Activated CD4-positive, alpha-beta T cell treated with anti-CD3 and anti-CD28 coated beads for 36 hours (primary cell): ENCODE results near the gene ID3. TPM values are rescaled to one million over a fixed set of nuclear protein-coding genes. Genes with fewer than 3 reads are reported as not detected.

ENCODE experiments used
- ATAC-seq: fragments of 200-7000 bp; cut with Tn5 transposase; one replicate; pipeline ENCODE4 v1.10.0; 2021; ENCODE audit warnings: mild to moderate bottlenecking, moderate library complexity
- CTCF ChIA-PET: fragments of 350-600 bp; sonication (Branson Sonifier 250); formaldehyde crosslinking; loops from one replicate; lab custom pipeline; 2021; ENCODE audit warnings: antibody characterized with exemption; lab: Charles Lee
- POLR2A ChIA-PET: fragments of 350-600 bp; sonication (Branson Sonifier 250); formaldehyde crosslinking; loops from one replicate; lab custom pipeline; 2021; ENCODE audit warnings: antibody characterized with exemption, inconsistent platforms; lab: Charles Lee
- DNase-seq: peaks from one replicate; pipeline ENCODE4 v3.0.0-alpha.2; 2020
- H3K27ac Mint-ChIP-seq: one replicate; pipeline ENCODE4 v1.8.0; 2021; ENCODE audit warnings: mixed read lengths
- H3K27me3 Mint-ChIP-seq: one replicate; pipeline ENCODE4 v1.8.0; 2021; ENCODE audit warnings: mixed read lengths
- H3K36me3 Mint-ChIP-seq: one replicate; pipeline ENCODE4 v1.8.0; 2021; ENCODE audit warnings: low read depth, mixed read lengths
- H3K4me1 Mint-ChIP-seq: one replicate; pipeline ENCODE4 v1.8.0; 2021; ENCODE audit warnings: mixed read lengths
- H3K4me3 Mint-ChIP-seq: one replicate; pipeline ENCODE4 v1.8.0; 2021; ENCODE audit warnings: mild to moderate bottlenecking, moderate library complexity, mixed read lengths
- H3K9me3 Mint-ChIP-seq: one replicate; pipeline ENCODE4 v1.8.0; 2021; ENCODE audit warnings: low read depth, mixed read lengths
- intact Hi-C, 2 experiments: fragments of 100-400 bp; cut with DNase I in 1 of 2; cut with micrococcal nuclease in 1 of 2; formaldehyde crosslinking; loops; one replicate each; pipeline versions ENCODE4 v1.14.2 to v1.15.1; 2022 to 2024; cut with DNase I, micrococcal nuclease
- total RNA-seq, 2 experiments: library from RNA; stranded (reverse); gene quantifications; one replicate each; pipeline ENCODE4 v1.2.3, GENCODE V29; 2021

Gene ID3
- total RNA-seq, 2 experiments from 2014 or later = 42.6 to 43.9 TPM

DNA sequence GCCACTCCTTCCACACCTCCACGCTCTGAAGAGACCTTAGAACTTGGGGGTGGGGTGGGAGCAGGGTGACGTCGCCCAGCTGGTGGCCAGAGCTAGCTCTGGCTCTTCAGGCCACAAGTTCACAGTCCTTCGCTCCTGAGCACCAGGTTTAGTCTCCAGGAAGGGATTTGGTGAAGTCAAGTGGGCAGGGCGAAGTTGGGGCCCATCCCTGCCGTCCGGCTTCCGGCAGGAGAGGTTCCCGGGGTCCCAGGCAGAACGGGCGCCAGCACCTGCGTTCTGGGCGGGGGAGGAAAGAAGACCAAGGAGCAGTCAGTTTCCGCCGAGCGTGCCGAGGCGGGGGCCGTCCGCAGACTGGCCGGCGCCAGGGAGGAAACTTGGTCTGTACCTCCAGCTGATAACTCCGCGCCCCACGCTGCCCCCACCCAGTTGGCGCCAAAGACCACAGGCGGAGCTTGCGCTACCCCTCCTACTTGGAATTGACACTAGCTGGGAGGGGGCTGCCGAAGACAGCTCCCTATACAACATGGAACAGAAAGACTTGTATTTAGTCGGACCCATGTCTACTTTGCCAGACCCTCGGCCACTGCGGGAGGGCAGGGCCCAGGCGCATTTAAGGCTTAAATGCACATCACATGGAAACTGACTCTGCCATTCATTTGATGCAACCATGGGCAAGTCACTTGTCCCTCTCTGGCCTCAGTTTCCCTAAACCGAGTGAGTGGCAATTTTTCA is 995 bp downstream of the ID3 start:
- H3K27me3 Mint-ChIP-seq = peaks cover 5% of the 10 kb centered on the region
- POLR2A ChIA-PET = interaction anchor here (0.6 to 1.4 kb wide), 3 partner anchors 63 to 1519 kb away, joined by 3 to 8 read pairs (median 5); no protein-coding TSS in a partner anchor
- DNase-seq = peak; percentile 71
- H3K4me1 Mint-ChIP-seq = peaks cover 63% of the 10 kb centered on the region
- H3K4me3 Mint-ChIP-seq = peak overlapping the region; percentile 94
- peak; percentile 4 for ATAC-seq
- CTCF ChIA-PET = interaction anchor here (0.6 to 21.5 kb wide), 20 partner anchors 10 to 241 kb away, joined by 3 to 678 read pairs (median 4); no protein-coding TSS in a partner anchor
- intact Hi-C loops = loop anchor here (2.0 to 5.0 kb wide), 4 partner anchors 32 to 399 kb away; partner anchors contain the start of genes ELOA (in 1 of the 2) and PNRC2 (in 1 of the 2)
- H3K27ac Mint-ChIP-seq = peak overlapping the region; percentile 79
- H3K36me3 Mint-ChIP-seq = peaks cover 23% of the 10 kb centered on the region
- no peaks in the 10 kb centered on the region for H3K9me3 Mint-ChIP-seq

DNA sequence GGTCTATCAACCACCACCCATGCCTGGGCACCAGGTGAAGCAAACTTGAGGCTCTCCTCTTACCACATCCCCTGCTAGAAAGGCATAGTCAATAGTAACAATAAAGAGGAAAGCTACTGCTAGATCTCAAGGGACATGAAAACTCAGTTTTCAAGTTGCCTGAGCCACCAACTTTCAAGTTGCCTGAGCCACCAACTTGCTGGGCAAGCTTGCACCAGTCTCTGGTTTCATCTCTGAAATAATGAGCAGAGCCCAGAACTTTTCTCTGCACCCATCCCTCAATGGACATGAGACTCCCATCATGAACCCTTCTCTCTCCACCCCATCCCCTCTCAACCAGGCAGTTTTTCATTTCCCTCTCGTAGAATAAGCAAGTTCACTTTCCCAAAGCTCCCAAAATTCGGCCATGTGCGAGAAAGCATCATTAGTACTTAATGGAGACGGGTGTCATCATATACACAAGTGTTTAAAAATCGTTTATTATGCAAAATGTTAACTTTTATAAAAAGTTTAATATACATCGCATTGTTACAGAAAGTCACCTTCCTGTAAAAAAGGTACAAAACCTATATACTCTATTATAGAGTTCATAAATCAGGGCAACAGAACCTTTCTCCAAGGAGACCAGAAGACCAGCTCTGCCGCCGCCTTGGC is 1.7 kb downstream of the ID3 start:
- peaks cover 56% of the 10 kb centered on the region for H3K4me1 Mint-ChIP-seq
- ChIA-PET CTCF (interaction anchor here (0.7 to 21.5 kb wide), 10 partner anchors 9 to 122 kb away, joined by 3 to 678 read pairs (median 4); no protein-coding TSS in a partner anchor), POLR2A (interaction anchor here (0.7 kb wide), 1 partner anchor 56 kb away, joined by 3 read pairs; no protein-coding TSS in a partner anchor)
- peaks cover 23% of the 10 kb centered on the region for H3K36me3 Mint-ChIP-seq
- no peaks in the 10 kb centered on the region for H3K9me3 Mint-ChIP-seq
- ATAC-seq = no peak
- peak; percentile 33 for DNase-seq
- intact Hi-C loops = loop anchor here (2.0 to 5.0 kb wide), 4 partner anchors 33 to 400 kb away; partner anchors contain the start of genes ELOA (in 1 of the 2) and PNRC2 (in 1 of the 2)
- peaks cover 5% of the 10 kb centered on the region for H3K27me3 Mint-ChIP-seq
- H3K4me3 Mint-ChIP-seq = peak overlapping the region; percentile 94
- H3K27ac Mint-ChIP-seq = peak overlapping the region; percentile 79

DNA sequence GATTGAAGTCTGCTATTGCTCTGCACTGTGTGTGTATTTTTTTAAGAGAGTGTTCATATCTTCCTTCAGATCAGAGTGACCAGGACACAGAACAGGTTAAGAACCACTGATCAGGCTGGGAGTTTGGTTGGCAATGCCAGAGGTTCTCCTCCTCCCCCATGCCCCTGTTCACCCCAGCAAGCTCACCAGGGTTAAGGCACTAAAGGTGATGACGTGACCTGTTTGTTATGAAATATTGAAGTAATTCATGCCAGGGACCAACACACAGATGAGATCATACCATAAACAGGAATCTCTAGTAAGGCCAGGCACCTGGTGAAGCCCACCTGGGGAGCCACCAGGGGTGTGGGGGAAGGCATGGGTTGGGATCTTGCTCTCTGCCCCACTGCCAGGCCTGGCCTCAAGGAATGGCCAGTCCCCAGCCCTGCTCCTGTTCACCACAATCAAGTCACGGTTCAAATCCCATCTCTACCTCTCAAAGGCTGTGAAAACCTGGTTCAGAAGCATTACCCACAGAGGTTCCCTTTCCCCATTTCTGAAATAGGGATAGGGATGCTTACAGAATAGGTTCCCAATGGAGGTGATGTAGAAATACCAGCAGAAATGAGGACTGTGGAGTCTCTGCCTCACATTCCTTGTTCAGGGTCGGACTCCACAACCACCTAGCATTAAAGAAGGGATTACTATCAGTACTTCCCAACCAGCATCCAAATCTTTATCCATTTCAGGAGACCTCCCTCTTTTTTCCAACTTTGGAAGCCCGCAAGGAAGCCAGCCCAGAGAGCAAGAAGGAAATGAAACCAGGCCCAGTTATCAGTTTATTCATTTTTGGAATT is 2.4 kb downstream of the ID3 start:
- intact Hi-C loops = loop anchor here in 1 of 2 experiments (5.0 kb wide), 2 partner anchors 35 to 400 kb away; partner anchors contain the start of gene PNRC2
- H3K27me3 Mint-ChIP-seq = peaks cover 5% of the 10 kb centered on the region
- ATAC-seq = no peak
- DNase-seq = peak; percentile 23
- ChIA-PET CTCF (interaction anchor here (1.0 to 21.5 kb wide), 10 partner anchors 9 to 78 kb away, joined by 3 to 678 read pairs (median 6); no protein-coding TSS in a partner anchor), POLR2A (interaction anchor here (0.6 to 0.9 kb wide), 3 partner anchors 57 to 78 kb away, joined by 3 to 4 read pairs (median 3); no protein-coding TSS in a partner anchor)
- H3K4me3 Mint-ChIP-seq = peak overlapping the region; percentile 94
- H3K27ac Mint-ChIP-seq = peak overlapping the region; percentile 79
- H3K36me3 Mint-ChIP-seq = peaks cover 23% of the 10 kb centered on the region
- H3K9me3 Mint-ChIP-seq = no peaks in the 10 kb centered on the region
- peaks cover 57% of the 10 kb centered on the region for H3K4me1 Mint-ChIP-seq

DNA sequence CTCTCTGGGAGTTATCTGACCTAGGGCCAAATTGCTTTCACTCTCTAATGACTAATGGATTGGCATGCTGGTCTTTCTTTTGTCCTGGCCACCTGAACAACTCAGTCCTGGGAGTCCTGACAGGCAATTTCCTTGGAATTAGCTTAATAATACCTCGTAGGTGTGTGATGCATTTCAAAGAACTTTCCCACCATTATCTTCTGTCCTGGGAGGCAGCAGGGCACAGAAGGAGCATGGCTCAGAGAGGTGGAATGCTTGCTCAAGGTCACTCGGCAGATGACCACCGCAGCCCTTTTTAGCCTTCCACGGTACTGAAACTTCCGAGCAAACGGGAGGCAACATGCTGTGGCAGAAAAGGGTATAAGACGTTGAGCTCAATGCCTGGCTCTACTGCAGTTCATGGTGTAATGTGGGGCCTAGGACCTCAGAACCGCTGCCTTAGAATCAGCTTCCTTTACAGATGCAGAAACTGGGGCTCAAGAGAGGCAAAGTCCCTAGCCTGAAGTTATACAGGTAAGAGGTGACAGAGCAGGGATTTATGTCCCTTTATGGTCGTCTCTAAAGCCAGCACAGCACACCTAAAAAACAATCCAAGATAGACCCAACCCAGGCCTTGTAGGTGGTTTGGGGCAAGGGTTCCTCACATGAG is 3.2 kb downstream of the ID3 start:
- ChIA-PET POLR2A (interaction anchor here (0.6 to 0.9 kb wide), 2 partner anchors 68 to 79 kb away, joined by 3 to 4 read pairs; no protein-coding TSS in a partner anchor), CTCF (interaction anchor here (0.6 to 21.5 kb wide), 18 partner anchors 8 to 807 kb away, joined by 3 to 678 read pairs (median 5); no protein-coding TSS in a partner anchor)
- Mint-ChIP-seq H3K27me3 (peaks cover 3% of the 10 kb centered on the region), H3K36me3 (peaks cover 23% of the 10 kb centered on the region), H3K9me3 (no peaks in the 10 kb centered on the region), H3K27ac (peak overlapping the region; percentile 83), H3K4me1 (peaks cover 57% of the 10 kb centered on the region), H3K4me3 (peak overlapping the region; percentile 94)
- DNase-seq (no peak), ATAC-seq (no peak)
- intact Hi-C loops = loop anchor here (1.0 to 5.0 kb wide), 6 partner anchors 21 to 401 kb away; partner anchors contain the start of gene PNRC2 (in 1 of the 2)

DNA sequence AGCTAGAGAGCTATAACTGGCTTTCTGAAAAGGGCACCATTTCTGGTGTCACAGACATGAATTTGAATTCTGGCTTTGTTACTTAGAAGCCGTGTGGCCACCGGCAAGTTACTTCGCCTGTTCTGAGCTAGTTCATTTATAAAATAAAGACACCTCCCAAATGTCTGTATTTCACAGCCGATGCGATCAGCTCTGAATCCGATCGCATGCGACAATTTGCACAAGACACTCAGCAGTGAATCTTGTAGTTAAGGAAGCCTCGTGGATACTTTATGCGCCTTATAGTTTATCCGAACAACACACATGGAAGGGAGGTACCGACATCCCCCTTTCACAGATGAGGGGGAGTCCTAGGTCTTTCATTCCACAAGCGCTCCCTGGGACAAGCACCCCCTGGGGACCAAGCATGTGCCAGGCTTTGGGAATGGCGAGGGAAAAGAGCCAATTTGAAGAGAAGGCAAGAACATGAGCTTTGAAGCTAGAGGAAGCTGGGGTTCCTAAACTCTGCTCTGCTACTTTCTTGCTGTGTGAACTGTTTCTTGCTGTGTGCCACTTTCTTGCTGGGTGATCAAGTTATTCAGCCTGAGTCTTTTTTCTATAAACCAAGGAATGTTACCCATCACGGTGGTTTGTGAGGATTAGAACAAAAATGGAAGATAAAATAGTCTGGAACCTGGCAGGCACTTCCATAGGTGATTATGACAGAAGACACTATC is 3.9 kb downstream of the ID3 start:
- Mint-ChIP-seq H3K27ac (peak overlapping the region; percentile 83), H3K36me3 (peaks cover 23% of the 10 kb centered on the region), H3K4me1 (peaks cover 57% of the 10 kb centered on the region), H3K27me3 (no peaks in the 10 kb centered on the region), H3K9me3 (no peaks in the 10 kb centered on the region), H3K4me3 (peak overlapping the region; percentile 81)
- DNase-seq = peak; percentile 15
- ChIA-PET POLR2A (interaction anchor here (0.6 to 1.5 kb wide), 6 partner anchors 12 to 136 kb away, joined by 3 to 8 read pairs (median 4); partner anchors contain the start of genes E2F2 and RPL11), CTCF (interaction anchor here (0.6 to 21.5 kb wide), 24 partner anchors 9 to 807 kb away, joined by 3 to 678 read pairs (median 5); no protein-coding TSS in a partner anchor)
- intact Hi-C loops = loop anchor here (1.0 to 5.0 kb wide), 6 partner anchors 22 to 402 kb away; partner anchors contain the start of gene PNRC2 (in 1 of the 2)
- peak; percentile 3 for ATAC-seq

DNA sequence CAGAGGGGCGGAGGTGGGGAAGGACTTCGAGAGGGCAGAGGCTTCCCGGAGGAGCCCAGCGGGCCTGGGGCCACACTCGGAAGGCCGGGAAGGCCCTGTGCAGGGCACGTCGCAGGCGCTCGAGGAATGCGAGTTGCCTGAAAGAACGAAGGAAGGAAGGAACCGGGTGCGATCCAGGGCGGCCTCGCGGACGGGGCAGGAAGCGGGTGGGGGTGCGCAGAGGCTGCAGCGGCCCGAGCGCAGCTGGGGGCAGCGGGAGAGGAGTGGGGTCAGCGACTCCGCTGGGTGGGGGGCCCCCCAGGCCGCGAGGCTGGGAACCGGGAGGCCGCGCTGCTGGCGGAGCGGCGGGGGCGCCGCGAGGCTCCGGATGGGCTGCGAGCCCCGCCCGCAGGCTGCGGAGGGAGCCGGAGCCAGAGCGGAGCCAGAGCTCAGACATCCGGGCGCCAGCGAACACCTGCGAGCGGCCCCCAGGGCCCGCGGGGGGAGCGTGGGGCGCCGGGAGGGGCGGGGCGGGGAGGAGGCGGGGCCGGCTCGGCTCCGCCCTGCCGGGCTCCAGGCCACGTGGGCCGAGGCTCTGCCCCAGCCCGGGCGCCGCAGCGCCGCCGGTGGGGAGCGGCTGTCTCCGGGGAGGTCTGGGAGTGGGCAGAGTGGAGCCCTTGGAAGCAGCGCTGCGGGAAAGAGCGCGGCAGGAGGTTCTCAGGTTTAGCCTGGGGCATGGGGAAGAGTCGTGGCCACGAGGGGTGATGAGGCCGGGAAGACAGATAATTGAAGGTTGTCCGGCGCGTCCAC is 4.6 kb downstream of the ID3 start:
- H3K4me3 Mint-ChIP-seq = peak overlapping the region; percentile 81
- peak overlapping the region; percentile 88 for H3K27ac Mint-ChIP-seq
- ATAC-seq (peak; percentile 75), DNase-seq (peak; percentile 92)
- H3K9me3 Mint-ChIP-seq = no peaks in the 10 kb centered on the region
- H3K36me3 Mint-ChIP-seq = peaks cover 23% of the 10 kb centered on the region
- H3K4me1 Mint-ChIP-seq = peaks cover 51% of the 10 kb centered on the region
- CTCF ChIA-PET = interaction anchor here (0.6 to 21.5 kb wide), 17 partner anchors 10 to 140 kb away, joined by 3 to 678 read pairs (median 5); no protein-coding TSS in a partner anchor
- no peaks in the 10 kb centered on the region for H3K27me3 Mint-ChIP-seq
- POLR2A ChIA-PET = interaction anchor here (0.5 to 1.5 kb wide), 7 partner anchors 13 to 493 kb away, joined by 3 to 8 read pairs (median 3); partner anchors contain the start of genes E2F2 and RPL11
- intact Hi-C loops = loop anchor here (1.0 to 5.0 kb wide), 8 partner anchors 23 to 403 kb away; partner anchors contain the start of genes E2F2 (in 1 of the 2) and PNRC2 (in 1 of the 2)

DNA sequence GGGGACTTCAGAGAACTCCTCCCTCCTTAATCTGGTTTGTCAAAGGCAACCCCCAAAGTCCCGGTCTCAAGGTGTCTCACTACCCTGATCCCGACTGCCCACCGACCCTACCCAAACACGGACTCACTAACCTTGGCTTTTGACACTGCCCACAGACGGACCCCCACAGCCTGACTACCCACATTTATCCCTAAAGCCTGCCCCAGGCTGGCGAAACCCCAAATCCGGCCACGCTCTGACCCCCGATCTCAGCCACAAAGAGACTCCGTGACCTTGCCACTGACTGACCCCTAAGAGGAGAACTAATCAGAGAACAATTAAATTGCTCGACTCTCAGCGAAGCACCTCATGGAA is 5.2 kb downstream of the ID3 start:
- Mint-ChIP-seq H3K27ac (peak overlapping the region; percentile 88), H3K4me1 (peaks cover 49% of the 10 kb centered on the region), H3K36me3 (peaks cover 23% of the 10 kb centered on the region), H3K27me3 (no peaks in the 10 kb centered on the region), H3K9me3 (no peaks in the 10 kb centered on the region), H3K4me3 (peak overlapping the region; percentile 74)
- ChIA-PET CTCF (interaction anchor here (0.7 to 21.5 kb wide), 9 partner anchors 9 to 81 kb away, joined by 3 to 678 read pairs (median 6); no protein-coding TSS in a partner anchor), POLR2A (interaction anchor here (0.5 to 1.5 kb wide), 5 partner anchors 23 to 493 kb away, joined by 3 to 8 read pairs (median 3); partner anchors contain the start of genes E2F2 and RPL11)
- no peak for ATAC-seq
- no peak for DNase-seq
- intact Hi-C loops = loop anchor here (1.0 to 2.0 kb wide), 4 partner anchors 23 to 81 kb away; partner anchors contain the start of gene E2F2 (in 1 of the 2)

DNA sequence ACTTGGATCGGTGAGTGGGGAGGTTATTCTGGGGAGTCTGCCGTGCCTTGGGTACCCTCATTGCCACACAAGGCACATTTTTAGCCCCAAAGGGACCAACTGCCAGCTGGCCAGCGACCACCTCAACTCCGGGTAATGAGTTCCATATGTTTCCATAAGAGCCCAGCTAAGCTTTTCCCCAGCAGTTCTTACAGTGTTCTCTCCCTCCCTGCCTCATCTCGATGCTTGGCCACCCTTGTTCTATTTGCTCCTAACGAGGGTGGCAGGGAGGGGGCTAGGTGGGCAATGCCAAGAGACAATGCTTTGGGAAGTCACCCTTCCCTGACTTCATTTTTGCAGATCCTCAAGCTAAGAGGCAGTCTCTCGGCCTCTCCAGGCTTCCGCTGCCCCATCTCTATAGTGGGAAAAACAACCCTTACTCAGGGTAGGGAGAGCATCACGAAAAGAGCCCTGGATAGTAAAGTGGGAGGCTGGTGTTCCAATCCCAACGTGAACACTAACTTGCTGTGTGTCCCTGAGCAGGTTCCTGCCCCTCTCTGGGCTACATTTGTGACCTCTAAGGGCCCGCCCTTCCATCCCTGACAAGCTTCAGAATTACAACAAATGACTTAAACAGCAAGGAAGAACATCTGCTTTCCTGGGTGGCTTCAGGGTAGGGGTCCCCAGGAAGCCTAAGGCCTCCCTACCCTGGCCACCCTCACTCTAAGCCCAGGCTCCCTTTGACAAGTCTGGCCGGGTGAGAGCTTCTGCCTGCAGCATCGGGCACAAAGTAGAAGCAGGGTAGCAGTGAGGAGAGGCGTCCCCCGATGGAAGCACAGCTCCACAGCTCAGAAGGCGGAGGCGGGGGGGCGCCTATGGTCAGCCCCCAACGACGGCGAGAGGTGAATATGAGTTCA is 5.8 kb downstream of the ID3 start:
- DNase-seq = peak; percentile 19
- Mint-ChIP-seq H3K4me3 (peak overlapping the region; percentile 74), H3K9me3 (no peaks in the 10 kb centered on the region), H3K4me1 (peaks cover 49% of the 10 kb centered on the region), H3K27ac (peak overlapping the region; percentile 88), H3K36me3 (peaks cover 20% of the 10 kb centered on the region), H3K27me3 (no peaks in the 10 kb centered on the region)
- ATAC-seq = no peak
- ChIA-PET POLR2A (interaction anchor here (0.5 to 0.6 kb wide), 3 partner anchors 71 to 492 kb away, joined by 3 to 4 read pairs (median 4); no protein-coding TSS in a partner anchor), CTCF (interaction anchor here (0.7 to 21.5 kb wide), 9 partner anchors 8 to 924 kb away, joined by 3 to 678 read pairs (median 4); no protein-coding TSS in a partner anchor)
- intact Hi-C loops = loop anchor here (1.0 to 2.0 kb wide), 4 partner anchors 22 to 81 kb away; partner anchors contain the start of gene E2F2 (in 1 of the 2)
